ENCODE results near the gene COCH. TPM values are rescaled to one million over a fixed set of nuclear protein-coding genes. Genes with fewer than 3 reads are reported as not detected.

Gene COCH
- total and polyA plus RNA-seq, 2 donors (not counting 1 experiment from before 2014, with no cell fraction given): 24.5 to 25.7 TPM

- ATAC-seq (ENCODE audit: low read depth): no peak
- POLR2A ChIA-PET: no interaction called here
- H3K4me3 Mint-ChIP-seq: no peak overlapping the region
- WGBS (ENCODE audit: insufficient coverage): no CpG with 5 or more reads among the region's 1 CpG
- no peak overlapping the region for H3K27ac Mint-ChIP-seq
- Histone ChIP-seq H3K27ac (ENCODE audit: low read length in 2 of 2) (no peak overlapping the region), H3K9ac (ENCODE audit: low read length) (no peak overlapping the region), H4K20me1 (ENCODE audit: control insufficient read depth, insufficient read depth, low read length, poor library complexity, severe bottlenecking) (no peaks in the 10 kb centered on the region), H3K4me1 (ENCODE audit: control insufficient read depth in 2 of 2, insufficient read depth in 2 of 2, low read length in 2 of 2) (peaks cover 20 to 21% of the 10 kb centered on the region in 2 donors), H3K4me3 (ENCODE audit: control extremely low read depth in 1 of 5, extremely low read depth in 1 of 5, insufficient read depth in 1 of 5, low read depth in 2 of 5, low read length in 4 of 5) (no peak overlapping the region), H3K27me3 (replicated peaks in 1 of 4; ENCODE audit: control extremely low read depth in 1 of 4, control insufficient read depth in 3 of 4, insufficient read depth in 4 of 4, low read length in 3 of 4) (peaks cover 0 to 23% (median 12%) of the 10 kb centered on the region in 4 experiments), H3K4me2 (replicated peaks; ENCODE audit: low read depth, low read length, poor library complexity, severe bottlenecking) (no peak overlapping the region), H3K36me3 (replicated peaks in 1 of 2; ENCODE audit: control extremely low read depth in 1 of 2, control insufficient read depth in 1 of 2, extremely low read depth in 1 of 2, insufficient read depth in 2 of 2, low read length in 1 of 2) (no peaks in the 10 kb centered on the region), H2AFZ (ENCODE audit: insufficient read depth, low read depth, low read length, poor library complexity, severe bottlenecking) (no peak overlapping the region), H3K79me2 (ENCODE audit: control insufficient read depth, insufficient read depth, low read length) (no peaks in the 10 kb centered on the region), H3K9me3 (ENCODE audit: control extremely low read depth in 1 of 3, control insufficient read depth in 2 of 3, insufficient read depth in 1 of 3, low read length in 2 of 3) (peaks cover 0 to 5% (median 0%) of the 10 kb centered on the region in 3 donors)
- TF ChIP-seq EZH2 (IDR thresholded peaks at IDR 0.05; ENCODE audit: borderline replicate concordance, insufficient read depth, low read depth, low read length, poor library complexity, severe bottlenecking): no peak
- TF ChIP-seq, protein P1, sequence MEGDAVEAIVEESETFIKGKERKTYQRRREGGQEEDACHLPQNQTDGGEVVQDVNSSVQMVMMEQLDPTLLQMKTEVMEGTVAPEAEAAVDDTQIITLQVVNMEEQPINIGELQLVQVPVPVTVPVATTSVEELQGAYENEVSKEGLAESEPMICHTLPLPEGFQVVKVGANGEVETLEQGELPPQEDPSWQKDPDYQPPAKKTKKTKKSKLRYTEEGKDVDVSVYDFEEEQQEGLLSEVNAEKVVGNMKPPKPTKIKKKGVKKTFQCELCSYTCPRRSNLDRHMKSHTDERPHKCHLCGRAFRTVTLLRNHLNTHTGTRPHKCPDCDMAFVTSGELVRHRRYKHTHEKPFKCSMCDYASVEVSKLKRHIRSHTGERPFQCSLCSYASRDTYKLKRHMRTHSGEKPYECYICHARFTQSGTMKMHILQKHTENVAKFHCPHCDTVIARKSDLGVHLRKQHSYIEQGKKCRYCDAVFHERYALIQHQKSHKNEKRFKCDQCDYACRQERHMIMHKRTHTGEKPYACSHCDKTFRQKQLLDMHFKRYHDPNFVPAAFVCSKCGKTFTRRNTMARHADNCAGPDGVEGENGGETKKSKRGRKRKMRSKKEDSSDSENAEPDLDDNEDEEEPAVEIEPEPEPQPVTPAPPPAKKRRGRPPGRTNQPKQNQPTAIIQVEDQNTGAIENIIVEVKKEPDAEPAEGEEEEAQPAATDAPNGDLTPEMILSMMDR (IDR thresholded peaks at IDR 0.05): no peak
- DNase-seq: no peak
- intact Hi-C loops (cut with micrococcal nuclease): loop anchor here (10.0 kb wide), 1 partner anchor 692 kb away; the partner anchor contains the start of gene NUBPL
- H3K9me3 Mint-ChIP-seq (ENCODE audit: insufficient read depth): no peaks in the 10 kb centered on the region
- peaks cover 14% of the 10 kb centered on the region for H3K27me3 Mint-ChIP-seq
- H3K4me1 Mint-ChIP-seq: peaks cover 25% of the 10 kb centered on the region
- CTCF ChIA-PET: no interaction called here
These were observed 1.8 kb upstream of the COCH start for GRCh38 chr14:30872602-30873001.

- CTCF ChIA-PET: interaction anchor here (0.6 to 1.1 kb wide), 2 partner anchors 16 to 18 kb away, joined by 3 to 4 read pairs; no protein-coding TSS in a partner anchor
- POLR2A ChIA-PET: no interaction called here
- peak overlapping the region; percentile 95 for H3K4me2 ChIP-seq (replicated peaks; ENCODE audit: low read depth, low read length, poor library complexity, severe bottlenecking)
These were observed 845 bp upstream of the COCH start for GRCh38 chr14:30873308-30874119.

More at GRCh38 chr14:30873308-30874119, 845 bp upstream of the COCH start:
- WGBS (ENCODE audit: insufficient coverage): 61% methylated on average over 15 of the region's 20 CpGs
- H3K36me3 ChIP-seq (replicated peaks in 1 of 2; ENCODE audit: control extremely low read depth in 1 of 2, control insufficient read depth in 1 of 2, extremely low read depth in 1 of 2, insufficient read depth in 2 of 2, low read length in 1 of 2): no peaks in the 10 kb centered on the region
- TF ChIP-seq EZH2 (IDR thresholded peaks at IDR 0.05; ENCODE audit: borderline replicate concordance, insufficient read depth, low read depth, low read length, poor library complexity, severe bottlenecking): no peak
- TF ChIP-seq, protein P1 (IDR thresholded peaks at IDR 0.05): no peak
- Mint-ChIP-seq H3K4me1 (peaks cover 25% of the 10 kb centered on the region), H3K27ac (peak overlapping the region; percentile 46), H3K4me3 (peak overlapping the region; percentile 77), H3K27me3 (peaks cover 14% of the 10 kb centered on the region), H3K9me3 (ENCODE audit: insufficient read depth) (no peaks in the 10 kb centered on the region)
- H4K20me1 ChIP-seq (ENCODE audit: control insufficient read depth, insufficient read depth, low read length, poor library complexity, severe bottlenecking): no peaks in the 10 kb centered on the region
- H3K27me3 ChIP-seq (replicated peaks in 1 of 4; ENCODE audit: control extremely low read depth in 1 of 4, control insufficient read depth in 3 of 4, insufficient read depth in 4 of 4, low read length in 3 of 4): peaks cover 0 to 23% (median 12%) of the 10 kb centered on the region in 4 experiments
- peaks cover 20 to 21% of the 10 kb centered on the region in 2 donors for H3K4me1 ChIP-seq (ENCODE audit: control insufficient read depth in 2 of 2, insufficient read depth in 2 of 2, low read length in 2 of 2)
- ATAC-seq (ENCODE audit: low read depth) (no peak), DNase-seq (no peak)
- H3K4me3 ChIP-seq (ENCODE audit: control extremely low read depth in 1 of 5, extremely low read depth in 1 of 5, insufficient read depth in 1 of 5, low read depth in 2 of 5, low read length in 4 of 5): peak overlapping the region in 4 of 5 experiments; percentile 57 to 83 (median 70)
- H3K79me2 ChIP-seq (ENCODE audit: control insufficient read depth, insufficient read depth, low read length): no peaks in the 10 kb centered on the region
- peaks cover 0 to 5% (median 0%) of the 10 kb centered on the region in 3 donors for H3K9me3 ChIP-seq (ENCODE audit: control extremely low read depth in 1 of 3, control insufficient read depth in 2 of 3, insufficient read depth in 1 of 3, low read length in 2 of 3)
- H3K9ac ChIP-seq (ENCODE audit: low read length): peak overlapping the region; percentile 71
- peak overlapping the region; percentile 88 for H2AFZ ChIP-seq (ENCODE audit: insufficient read depth, low read depth, low read length, poor library complexity, severe bottlenecking)
- intact Hi-C loops (cut with micrococcal nuclease): loop anchor here (10.0 kb wide), 1 partner anchor 691 kb away; the partner anchor contains the start of gene NUBPL
- H3K27ac ChIP-seq (ENCODE audit: low read length in 2 of 2): no peak overlapping the region
